Body of pancreas (tissue), 4 donors: ENCODE measurements around the gene ARID5B. TPM values are rescaled to one million over a fixed set of nuclear protein-coding genes. Genes with fewer than 3 reads are reported as not detected.

Experiments
- ATAC-seq: fragments of 150-250 bp; one replicate; pipeline ENCODE4 v1.9.1; 2016
- DNase-seq, 4 donors: peaks; one replicate each; pipeline ENCODE4 v3.0.0-alpha.2; 2019
- H3K27ac ChIP-seq, 4 donors: fragments of 200-600 bp; sonication (generic); 1 replicate in 3 of 4; 2 replicates in 1 of 4; pipeline versions ENCODE4 v1.5.1 to v1.6.1; 2016 to 2019; ENCODE audit warnings: mild to moderate bottlenecking in 1 of 4, mixed read lengths in 1 of 4, moderate library complexity in 1 of 4
- H3K27me3 ChIP-seq, 2 donors: fragments of 200-600 bp; sonication (generic); one replicate each; pipeline ENCODE4 v1.6.0; 2016; ENCODE audit warnings: mild to moderate bottlenecking in 1 of 2
- H3K36me3 ChIP-seq, 2 donors: fragments of 200-600 bp; sonication (generic); replicated peaks in 1 of 2; 2 replicates each; pipeline ENCODE4 v1.5.1; 2016; ENCODE audit warnings: low read depth in 2 of 2; ENCODE audit not compliant: insufficient read depth in 1 of 2
- H3K4me1 ChIP-seq: fragments of 200-600 bp; sonication (generic); one replicate; pipeline ENCODE4 v1.6.0; 2016
- H3K4me3 ChIP-seq, 2 donors: fragments of 200-600 bp; sonication (generic); 1 replicate in 1 of 2; 2 replicates in 1 of 2; pipeline ENCODE4 v1.5.1; 2016 to 2019
- H3K9me3 ChIP-seq, 3 donors: fragments of 200-600 bp; sonication (generic); 1 replicate in 2 of 3; 2 replicates in 1 of 3; pipeline ENCODE4 v1.5.1; 2016
- POLR2A ChIP-seq, 3 donors: fragments of 450-650 bp; IDR thresholded peaks; one replicate each; pipeline ENCODE4 v1.6.1; 2016; ENCODE audit warnings: antibody characterized with exemption in 3 of 3, mild to moderate bottlenecking in 2 of 3
- WGBS, 2 donors: methylation state at CpG; one replicate each; pipeline ENCODE4 v1.1.5; 2017; 5-methylcytosine and 5-hydroxymethylcytosine counted together
- intact Hi-C: fragments of 100-400 bp; cut with DNase I; formaldehyde crosslinking; loops from one replicate; pipeline ENCODE4 v1.15.1; 2023
- total RNA-seq, 2 donors: library from RNA; depleted of rRNA; stranded (reverse); fragments of >200 nt; gene quantifications; one replicate each; pipeline ENCODE4 v1.1.0, GENCODE V29; 2016
- TF ChIP-seq, protein P1 (sequence below), 7 experiments: fragments of 450-650 bp in 4 of 7; fragments of 200-600 bp in 3 of 7; sonication (generic) in 3 of 7; IDR thresholded peaks; one replicate each; pipeline ENCODE4 v1.5.1; 2016 to 2019; ENCODE audit warnings: antibody characterized with exemption in 7 of 7

The ARID5B gene
- total RNA-seq, 2 donors from 2014 or later = 16.1 to 17.1 TPM

DNA sequence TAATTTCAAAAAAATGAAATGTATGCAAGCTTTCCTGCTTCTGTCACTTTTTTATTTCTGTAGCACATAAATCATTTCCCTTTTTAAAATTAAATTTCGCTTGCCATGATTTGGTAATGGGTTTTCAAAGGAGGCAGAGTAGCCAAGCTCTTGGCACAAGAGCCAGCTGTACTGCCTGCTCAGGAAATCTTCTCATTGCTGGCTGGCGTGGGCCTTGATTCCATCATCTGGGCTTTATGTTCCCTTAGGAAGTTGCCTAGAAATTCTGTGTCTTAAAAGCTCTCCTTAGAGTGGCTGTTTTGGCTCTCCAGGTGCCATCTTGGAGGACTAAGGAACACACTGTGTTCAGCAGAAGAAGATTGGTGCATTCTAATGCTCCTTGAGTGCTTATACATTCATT, 107.4 kb downstream of the ARID5B start:
- TF ChIP-seq, protein P1, sequence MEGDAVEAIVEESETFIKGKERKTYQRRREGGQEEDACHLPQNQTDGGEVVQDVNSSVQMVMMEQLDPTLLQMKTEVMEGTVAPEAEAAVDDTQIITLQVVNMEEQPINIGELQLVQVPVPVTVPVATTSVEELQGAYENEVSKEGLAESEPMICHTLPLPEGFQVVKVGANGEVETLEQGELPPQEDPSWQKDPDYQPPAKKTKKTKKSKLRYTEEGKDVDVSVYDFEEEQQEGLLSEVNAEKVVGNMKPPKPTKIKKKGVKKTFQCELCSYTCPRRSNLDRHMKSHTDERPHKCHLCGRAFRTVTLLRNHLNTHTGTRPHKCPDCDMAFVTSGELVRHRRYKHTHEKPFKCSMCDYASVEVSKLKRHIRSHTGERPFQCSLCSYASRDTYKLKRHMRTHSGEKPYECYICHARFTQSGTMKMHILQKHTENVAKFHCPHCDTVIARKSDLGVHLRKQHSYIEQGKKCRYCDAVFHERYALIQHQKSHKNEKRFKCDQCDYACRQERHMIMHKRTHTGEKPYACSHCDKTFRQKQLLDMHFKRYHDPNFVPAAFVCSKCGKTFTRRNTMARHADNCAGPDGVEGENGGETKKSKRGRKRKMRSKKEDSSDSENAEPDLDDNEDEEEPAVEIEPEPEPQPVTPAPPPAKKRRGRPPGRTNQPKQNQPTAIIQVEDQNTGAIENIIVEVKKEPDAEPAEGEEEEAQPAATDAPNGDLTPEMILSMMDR (IDR thresholded peaks at IDR 0.05) = no peak
- TF ChIP-seq POLR2A (IDR thresholded peaks at IDR 0.05) = no peak
- ATAC-seq (no peak), DNase-seq (no peak)
- WGBS, 2 donors = 84 to 97% methylated on average over 2 of the region's 2 CpGs
- Histone ChIP-seq H3K9me3 (no peaks in the 10 kb centered on the region), H3K4me1 (peaks cover 7% of the 10 kb centered on the region), H3K36me3 (no peaks in the 10 kb centered on the region), H3K27me3 (no peaks in the 10 kb centered on the region), H3K27ac (no peak overlapping the region), H3K4me3 (no peak overlapping the region)
- intact Hi-C loops = no loop called here

DNA sequence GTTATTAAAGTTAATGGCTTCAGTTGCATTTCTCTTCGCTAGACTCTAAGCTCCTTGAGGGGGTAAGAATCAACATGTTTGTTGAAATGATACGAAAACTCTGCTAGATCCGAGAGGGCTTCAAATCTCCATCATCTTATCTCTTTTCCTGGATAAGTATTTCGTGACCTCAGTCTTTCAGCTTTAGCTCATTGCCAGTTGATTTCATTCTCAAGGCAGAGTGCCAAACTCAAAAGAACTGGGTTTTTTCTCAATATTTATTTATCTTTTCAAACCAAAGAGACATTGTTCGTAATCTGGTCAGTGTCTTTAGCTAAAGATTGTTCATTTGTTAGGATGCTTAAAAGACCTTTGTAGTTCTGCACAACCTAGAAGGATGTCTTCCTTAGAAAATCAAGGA, 108.9 kb downstream of the ARID5B start:
- no peak for ATAC-seq
- H3K27ac ChIP-seq = no peak overlapping the region
- intact Hi-C loops = no loop called here
- peaks cover 7% of the 10 kb centered on the region for H3K4me1 ChIP-seq
- no peaks in the 10 kb centered on the region for H3K27me3 ChIP-seq
- WGBS, 2 donors = 71% methylated on average over 5 of the region's 5 CpGs
- H3K4me3 ChIP-seq = no peak overlapping the region
- no peaks in the 10 kb centered on the region for H3K9me3 ChIP-seq
- no peak for DNase-seq
- TF ChIP-seq, protein P1 (IDR thresholded peaks at IDR 0.05) = no peak
- TF ChIP-seq POLR2A (IDR thresholded peaks at IDR 0.05) = no peak
- no peaks in the 10 kb centered on the region for H3K36me3 ChIP-seq

DNA sequence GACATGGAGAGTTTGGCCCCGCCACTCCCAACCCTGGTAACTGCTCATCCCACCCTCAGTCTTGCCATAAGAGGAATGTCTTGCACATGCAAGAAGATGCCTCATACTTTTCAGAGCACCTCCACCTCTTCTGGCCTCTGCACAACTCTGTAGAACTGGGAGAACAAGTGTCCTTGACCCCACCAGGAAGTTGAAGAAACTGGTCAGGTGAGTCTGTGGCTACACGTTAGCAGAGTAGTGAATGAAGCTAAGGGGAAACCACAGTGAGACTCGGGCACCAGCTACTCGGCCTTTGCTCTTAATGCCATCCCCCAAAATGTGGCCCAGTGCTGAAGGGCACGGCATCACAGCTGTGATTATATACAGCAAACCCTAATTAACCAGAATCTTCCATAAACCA, 110.1 kb downstream of the ARID5B start:
- 53 to 56% methylated on average over 5 of the region's 5 CpGs for WGBS, 2 donors
- H3K27me3 ChIP-seq = no peaks in the 10 kb centered on the region
- intact Hi-C loops = no loop called here
- H3K4me3 ChIP-seq = no peak overlapping the region
- DNase-seq (peak in 3 of 4 donors; percentile 13 to 23 (median 17)), ATAC-seq (no peak)
- H3K27ac ChIP-seq = no peak overlapping the region
- no peaks in the 10 kb centered on the region for H3K9me3 ChIP-seq
- H3K36me3 ChIP-seq = no peaks in the 10 kb centered on the region
- TF ChIP-seq, protein P1 (IDR thresholded peaks at IDR 0.05) = no peak
- TF ChIP-seq POLR2A (IDR thresholded peaks at IDR 0.05) = no peak
- H3K4me1 ChIP-seq = peaks cover 7% of the 10 kb centered on the region

DNA sequence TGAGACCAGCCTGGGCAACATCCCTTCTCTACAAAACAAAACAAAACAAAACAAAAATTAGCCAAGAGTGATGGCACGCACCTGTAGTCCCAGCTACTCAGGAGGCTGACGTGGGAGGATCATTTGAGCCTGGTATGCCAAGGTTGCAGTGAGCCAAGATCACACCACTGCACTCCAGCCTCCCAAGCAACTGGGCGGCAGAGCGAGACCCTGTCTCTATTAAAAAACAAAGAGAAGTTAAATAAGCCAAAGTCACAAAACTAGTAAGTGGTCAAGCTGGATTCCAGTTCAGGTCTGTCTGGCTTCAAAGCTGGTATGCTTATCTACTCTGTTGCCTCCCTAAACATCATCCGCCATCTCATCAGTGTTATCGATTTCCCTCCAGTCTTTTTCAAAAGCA, 110.8 kb downstream of the ARID5B start:
- no peak for ATAC-seq
- TF ChIP-seq POLR2A (IDR thresholded peaks at IDR 0.05) = no peak
- TF ChIP-seq, protein P1 (IDR thresholded peaks at IDR 0.05) = no peak
- Histone ChIP-seq H3K27me3 (no peaks in the 10 kb centered on the region), H3K36me3 (no peaks in the 10 kb centered on the region), H3K4me3 (no peak overlapping the region), H3K9me3 (no peaks in the 10 kb centered on the region), H3K4me1 (peaks cover 7% of the 10 kb centered on the region), H3K27ac (no peak overlapping the region)
- DNase-seq = no peak
- WGBS, 2 donors = 93 to 94% methylated on average over 6 of the region's 6 CpGs
- intact Hi-C loops = no loop called here

DNA sequence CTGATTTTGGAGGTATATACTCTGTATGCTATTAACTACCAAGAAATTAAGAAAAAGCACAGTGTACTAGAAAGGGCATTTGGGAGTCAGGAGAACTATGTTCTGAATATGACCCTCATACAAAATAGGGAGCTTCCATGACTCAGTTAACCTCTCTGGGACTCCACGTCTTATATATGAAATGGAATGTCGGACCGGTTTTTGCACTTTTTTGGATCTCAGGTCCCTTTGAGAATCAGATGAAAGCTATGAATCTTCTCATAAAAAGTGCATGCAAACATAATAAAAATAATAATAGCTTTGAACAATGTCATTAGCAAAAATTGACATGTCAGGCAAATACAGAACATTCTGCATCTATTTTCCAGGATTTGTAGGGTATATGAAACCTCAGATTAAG, 113.0 kb downstream of the ARID5B start:
- Histone ChIP-seq H3K9me3 (no peaks in the 10 kb centered on the region), H3K27me3 (no peaks in the 10 kb centered on the region), H3K4me3 (no peak overlapping the region), H3K4me1 (peaks cover 15% of the 10 kb centered on the region), H3K27ac (no peak overlapping the region), H3K36me3 (no peaks in the 10 kb centered on the region)
- intact Hi-C loops = no loop called here
- WGBS, 2 donors = 95 to 99% methylated on average over 3 of the region's 3 CpGs
- DNase-seq (no peak), ATAC-seq (no peak)
- TF ChIP-seq POLR2A (IDR thresholded peaks at IDR 0.05) = no peak
- TF ChIP-seq, protein P1 (IDR thresholded peaks at IDR 0.05) = no peak
